ENCODE results near the gene AKAP8L.

DNA sequence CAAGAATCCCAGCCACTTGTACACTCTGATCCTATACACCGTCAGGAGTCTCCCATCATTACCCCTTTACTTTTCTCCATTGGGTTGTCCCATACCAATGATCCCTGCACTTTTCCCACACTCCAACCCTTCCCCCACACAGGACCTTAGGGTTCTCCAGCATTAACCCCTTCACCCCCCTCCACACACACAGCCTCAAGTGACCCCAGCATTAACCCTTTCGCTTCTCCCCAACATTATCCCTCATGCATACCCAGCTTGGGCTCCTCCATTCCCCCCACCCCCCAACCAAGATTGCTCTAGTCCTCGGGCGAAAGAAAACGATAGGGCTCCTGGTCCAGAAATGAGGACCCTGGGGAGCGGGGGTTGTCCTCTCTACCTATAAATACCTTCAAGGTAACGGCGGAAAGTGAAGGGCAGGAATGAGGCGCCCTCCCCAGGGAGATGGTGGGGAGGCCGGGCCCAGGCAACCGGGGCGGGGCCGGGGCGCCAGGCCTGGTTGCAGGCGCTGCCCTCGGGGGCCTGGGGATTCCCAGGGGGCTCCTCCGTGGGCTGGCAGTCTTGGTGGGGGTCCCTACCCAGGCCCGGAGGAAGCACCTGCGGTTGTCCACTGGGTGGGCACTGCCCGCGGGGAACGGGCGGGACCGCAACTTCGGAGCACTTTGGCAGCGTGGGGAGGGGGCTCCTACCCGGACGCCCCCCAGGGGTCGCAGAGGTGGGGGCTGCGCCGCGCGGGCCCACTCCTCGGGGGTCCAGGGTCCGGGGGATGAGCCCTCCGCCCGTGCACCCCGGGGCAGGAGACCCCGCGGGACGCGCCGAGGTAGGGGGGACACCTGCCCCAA is 30.2 kb upstream of the AKAP8L start:
- TF ChIP-seq CTCF (conservative IDR thresholded peaks at IDR 0.05; ENCODE audit: low read length), result no peak
- TF ChIP-seq EZH2phosphoT487 (IDR thresholded peaks at IDR 0.05; ENCODE audit: borderline replicate concordance), result no peak

All from Loucy (cell line).